ENCODE results near the gene TBX2.

TBX2 gene

DNA sequence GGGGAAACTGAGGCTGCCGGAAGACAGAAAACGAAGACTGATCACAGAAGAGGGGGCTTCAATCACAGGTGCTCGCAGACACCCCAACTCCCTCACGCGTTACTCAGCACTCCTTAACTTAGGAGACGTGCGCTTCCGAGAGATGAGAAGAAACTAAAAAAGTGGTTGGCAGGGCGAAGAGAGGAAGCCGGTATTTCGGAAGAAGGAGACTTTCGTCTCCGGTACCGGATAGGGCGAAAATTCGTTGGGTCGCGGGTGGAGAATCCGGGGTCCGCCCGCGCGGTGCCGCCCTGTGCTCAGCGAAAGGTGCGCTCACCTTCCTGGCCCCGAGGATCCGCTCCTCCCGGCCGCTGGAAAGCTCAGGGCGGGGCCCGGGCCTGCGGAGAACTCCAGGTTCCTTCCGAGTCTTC, 917 bp upstream of the TBX2 start:
- TF ChIP-seq, protein P1, sequence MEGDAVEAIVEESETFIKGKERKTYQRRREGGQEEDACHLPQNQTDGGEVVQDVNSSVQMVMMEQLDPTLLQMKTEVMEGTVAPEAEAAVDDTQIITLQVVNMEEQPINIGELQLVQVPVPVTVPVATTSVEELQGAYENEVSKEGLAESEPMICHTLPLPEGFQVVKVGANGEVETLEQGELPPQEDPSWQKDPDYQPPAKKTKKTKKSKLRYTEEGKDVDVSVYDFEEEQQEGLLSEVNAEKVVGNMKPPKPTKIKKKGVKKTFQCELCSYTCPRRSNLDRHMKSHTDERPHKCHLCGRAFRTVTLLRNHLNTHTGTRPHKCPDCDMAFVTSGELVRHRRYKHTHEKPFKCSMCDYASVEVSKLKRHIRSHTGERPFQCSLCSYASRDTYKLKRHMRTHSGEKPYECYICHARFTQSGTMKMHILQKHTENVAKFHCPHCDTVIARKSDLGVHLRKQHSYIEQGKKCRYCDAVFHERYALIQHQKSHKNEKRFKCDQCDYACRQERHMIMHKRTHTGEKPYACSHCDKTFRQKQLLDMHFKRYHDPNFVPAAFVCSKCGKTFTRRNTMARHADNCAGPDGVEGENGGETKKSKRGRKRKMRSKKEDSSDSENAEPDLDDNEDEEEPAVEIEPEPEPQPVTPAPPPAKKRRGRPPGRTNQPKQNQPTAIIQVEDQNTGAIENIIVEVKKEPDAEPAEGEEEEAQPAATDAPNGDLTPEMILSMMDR (IDR thresholded peaks at IDR 0.05; ENCODE audit: low read depth, low read length, missing control alignments): no peak
- DNase-seq (ENCODE audit: extremely low read depth, low read depth): no peak
- H3K4me3 ChIP-seq (replicated peaks; ENCODE audit: low read depth, low read length): peak overlapping the region; percentile 60

DNA sequence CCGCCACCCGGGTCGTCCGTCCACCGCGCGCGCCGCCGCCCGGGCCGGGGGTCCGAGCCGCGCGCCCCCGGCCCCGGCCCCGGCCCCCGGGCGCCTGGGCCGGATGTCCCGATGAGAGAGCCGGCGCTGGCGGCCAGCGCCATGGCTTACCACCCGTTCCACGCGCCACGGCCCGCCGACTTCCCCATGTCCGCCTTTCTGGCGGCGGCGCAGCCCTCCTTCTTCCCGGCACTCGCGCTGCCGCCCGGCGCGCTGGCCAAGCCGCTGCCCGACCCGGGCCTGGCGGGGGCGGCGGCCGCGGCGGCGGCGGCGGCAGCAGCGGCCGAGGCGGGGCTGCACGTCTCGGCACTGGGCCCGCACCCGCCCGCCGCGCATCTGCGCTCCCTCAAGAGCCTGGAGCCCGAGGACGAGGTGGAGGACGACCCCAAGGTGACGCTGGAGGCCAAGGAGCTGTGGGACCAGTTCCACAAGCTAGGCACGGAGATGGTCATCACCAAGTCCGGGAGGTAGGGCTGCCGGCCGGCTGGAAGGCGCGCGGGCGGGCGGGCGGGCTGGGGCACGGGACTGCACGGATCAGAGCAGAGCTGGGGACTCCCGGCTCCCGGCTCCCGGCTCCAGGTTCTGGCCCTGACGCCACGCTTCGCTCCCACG, 548 bp downstream of the TBX2 start:
- H3K4me3 ChIP-seq (replicated peaks; ENCODE audit: low read depth, low read length): peak overlapping the region; percentile 60

DNA sequence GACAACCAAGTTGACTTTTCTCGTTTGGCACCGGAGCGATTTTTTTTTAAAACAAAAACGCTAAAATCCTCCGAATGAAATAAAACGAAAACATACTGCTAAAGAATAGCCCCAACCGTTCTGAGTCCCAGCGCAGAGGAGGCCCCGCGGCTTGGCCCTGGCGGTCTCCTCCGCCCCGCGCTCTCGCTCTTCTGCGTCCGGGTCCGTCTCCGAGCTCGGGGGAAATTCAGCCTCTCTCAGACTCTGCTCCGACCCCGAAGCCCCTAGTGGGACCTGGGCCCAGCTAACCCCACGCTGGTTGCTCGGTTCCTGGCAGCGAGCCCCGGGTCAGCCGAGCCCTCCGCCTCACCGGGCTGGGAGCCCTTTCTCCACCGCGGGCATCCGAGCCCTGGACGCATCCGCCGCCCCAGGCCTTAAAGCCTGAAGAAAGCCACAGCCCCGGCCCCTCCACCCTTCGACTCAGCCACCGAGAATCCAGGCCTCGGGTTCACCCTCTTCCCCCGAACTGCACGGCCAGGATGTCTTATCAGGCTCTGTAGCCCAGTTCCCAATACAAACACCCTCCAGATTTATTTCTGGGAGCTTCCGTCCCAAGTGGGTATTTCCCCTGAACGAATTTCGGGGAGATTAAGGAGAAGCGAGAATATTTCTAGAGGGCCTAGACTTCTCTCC, 1.2 kb downstream of the TBX2 start:
- DNase-seq (ENCODE audit: extremely low read depth, low read depth): no peak
- TF ChIP-seq, protein P1 (IDR thresholded peaks at IDR 0.05; ENCODE audit: low read depth, low read length, missing control alignments): no peak
- H3K4me3 ChIP-seq (replicated peaks; ENCODE audit: low read depth, low read length): peak overlapping the region; percentile 60

More for the DNA sequence above, 548 bp downstream of the TBX2 start:
- TF ChIP-seq, protein P1 (IDR thresholded peaks at IDR 0.05; ENCODE audit: low read depth, low read length, missing control alignments): no peak
- DNase-seq (ENCODE audit: extremely low read depth, low read depth): no peak

DNA sequence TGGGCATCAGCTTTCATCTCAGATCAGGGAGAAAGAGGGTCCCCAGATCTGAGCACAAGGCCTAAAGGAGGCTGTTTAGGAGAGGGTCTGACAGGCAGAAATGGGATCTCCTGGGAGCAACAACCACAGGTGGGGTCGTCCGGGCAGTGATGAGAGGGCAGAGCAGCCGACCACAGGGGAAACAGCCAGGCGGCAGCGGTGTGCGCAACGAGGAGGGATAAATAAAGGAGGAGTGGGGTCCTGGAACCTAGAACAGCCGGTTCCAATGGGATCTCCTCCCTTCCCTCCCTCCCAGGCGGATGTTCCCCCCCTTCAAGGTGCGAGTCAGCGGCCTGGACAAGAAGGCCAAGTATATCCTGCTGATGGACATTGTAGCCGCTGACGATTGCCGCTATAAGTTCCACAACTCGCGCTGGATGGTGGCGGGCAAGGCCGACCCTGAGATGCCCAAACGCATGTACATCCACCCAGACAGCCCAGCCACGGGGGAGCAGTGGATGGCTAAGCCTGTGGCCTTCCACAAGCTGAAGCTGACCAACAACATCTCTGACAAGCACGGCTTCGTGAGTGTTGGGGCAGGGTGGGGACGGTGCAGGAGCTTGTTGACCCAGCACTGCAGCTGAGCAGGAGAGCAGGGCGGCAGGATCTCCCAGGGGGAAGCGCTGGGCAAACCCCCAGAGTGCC, 1.9 kb downstream of the TBX2 start:
- H3K4me3 ChIP-seq (replicated peaks; ENCODE audit: low read depth, low read length): peak overlapping the region; percentile 60
- no peak for DNase-seq (ENCODE audit: extremely low read depth, low read depth)
- TF ChIP-seq, protein P1 (IDR thresholded peaks at IDR 0.05; ENCODE audit: low read depth, low read length, missing control alignments): no peak

DNA sequence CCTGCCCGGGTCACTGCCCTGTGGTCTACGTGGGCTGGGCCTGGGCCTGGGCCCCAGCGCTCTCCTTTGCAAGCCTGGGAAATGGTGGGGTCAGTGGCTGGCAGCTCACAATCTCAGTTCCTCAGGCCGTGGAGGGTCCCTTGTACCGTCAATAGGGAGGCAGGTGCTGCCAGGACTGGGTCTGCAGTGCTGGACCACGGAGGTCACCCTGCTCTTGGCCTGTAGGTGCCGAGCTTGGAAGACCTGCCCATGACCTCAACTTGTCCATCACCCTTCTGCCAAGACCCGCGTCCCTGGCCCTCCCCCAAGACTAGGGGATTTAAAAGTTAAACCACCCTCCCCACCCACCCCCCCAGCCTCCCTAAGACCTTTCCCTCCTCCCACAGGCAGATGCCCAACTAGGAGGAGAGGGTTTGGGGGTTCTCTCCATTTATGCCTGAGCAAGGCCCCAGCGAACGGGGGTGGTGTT, 2.5 kb downstream of the TBX2 start:
- TF ChIP-seq, protein P1 (IDR thresholded peaks at IDR 0.05; ENCODE audit: low read depth, low read length, missing control alignments): no peak
- H3K4me3 ChIP-seq (replicated peaks; ENCODE audit: low read depth, low read length): peak overlapping the region; percentile 60
- no peak for DNase-seq (ENCODE audit: extremely low read depth, low read depth)

DNA sequence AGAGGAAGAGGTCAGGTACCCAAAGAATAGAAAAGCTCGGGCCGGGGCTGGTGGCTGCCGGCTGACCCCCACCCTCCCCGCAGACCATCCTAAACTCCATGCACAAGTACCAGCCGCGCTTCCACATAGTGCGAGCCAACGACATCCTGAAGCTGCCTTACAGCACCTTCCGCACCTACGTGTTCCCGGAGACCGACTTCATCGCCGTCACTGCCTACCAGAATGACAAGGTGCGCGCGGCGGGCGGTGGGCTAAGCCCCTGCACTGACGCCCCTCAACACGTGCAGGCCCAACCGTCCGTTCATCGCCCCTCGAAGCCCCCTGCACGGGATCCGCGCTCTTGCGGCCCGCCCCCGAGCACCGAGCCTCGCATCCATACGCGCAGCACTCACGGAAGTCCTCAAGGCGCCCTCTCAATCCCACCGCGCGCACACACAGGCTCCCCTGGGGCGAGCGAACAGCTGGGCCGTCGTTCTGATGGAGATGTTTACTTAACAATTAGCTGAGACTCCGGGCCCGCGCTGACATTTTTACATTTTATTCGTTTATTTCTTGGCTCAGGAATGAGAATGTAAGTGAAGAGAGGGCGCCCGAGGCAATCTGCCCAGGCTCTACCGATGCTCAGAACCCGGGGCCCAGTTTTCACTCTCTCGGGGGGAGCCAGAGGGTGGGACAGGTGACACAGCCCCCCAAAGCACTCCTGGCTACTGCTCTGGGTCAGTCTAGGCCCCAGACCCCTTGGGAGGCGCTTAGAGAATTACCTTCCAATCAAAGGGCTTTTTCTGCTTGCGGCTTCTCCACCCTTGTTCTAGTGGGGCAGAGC, 3.5 kb downstream of the TBX2 start:
- H3K4me3 ChIP-seq (replicated peaks; ENCODE audit: low read depth, low read length): peak overlapping the region; percentile 60
- TF ChIP-seq, protein P1 (IDR thresholded peaks at IDR 0.05; ENCODE audit: low read depth, low read length, missing control alignments): no peak
- no peak for DNase-seq (ENCODE audit: extremely low read depth, low read depth)
